Left lung (tissue), 10 donors: ENCODE data around the gene PRSS27. TPM values are rescaled to one million over a fixed set of nuclear protein-coding genes. Genes with fewer than 3 reads are reported as not detected.

Source experiments
- ATAC-seq: fragments of 200-7000 bp; cut with Tn5 transposase; one replicate; pipeline ENCODE4 v1.9.1; 2020; ENCODE audit warnings: moderate library complexity
- DNase-seq, 4 donors: peaks; one replicate each; pipeline ENCODE4 v3.0.0-alpha.2; 2013 to 2020
- H3K27ac ChIP-seq, 2 donors: fragments of 200-600 bp; sonication (generic) in 1 of 2; one replicate each; pipeline versions ENCODE4 v1.5.0 to v1.8.0; 2020 to 2021
- H3K27me3 ChIP-seq, 2 donors: fragments of 200-600 bp; sonication (generic) in 1 of 2; one replicate each; pipeline versions ENCODE4 v1.5.0 to v1.8.0; 2020 to 2021
- H3K36me3 ChIP-seq, 2 donors: fragments of 200-600 bp; sonication (generic) in 1 of 2; one replicate each; pipeline versions ENCODE4 v1.5.0 to v1.8.0; 2020 to 2021
- H3K4me1 ChIP-seq, 2 donors: fragments of 200-600 bp; one replicate each; pipeline ENCODE4 v1.8.0; 2021
- H3K4me3 ChIP-seq, 2 donors: fragments of 200-600 bp; sonication (generic) in 1 of 2; one replicate each; pipeline versions ENCODE4 v1.5.0 to v1.8.0; 2020 to 2021; ENCODE audit warnings: mild to moderate bottlenecking in 1 of 2
- H3K9me3 ChIP-seq, 2 donors: fragments of 200-600 bp; sonication (generic) in 1 of 2; one replicate each; pipeline versions ENCODE4 v1.5.0 to v1.8.0; 2020 to 2021
- CTCF ChIP-seq, 2 donors: fragments of 200-600 bp; sonication (generic) in 1 of 2; IDR thresholded peaks; one replicate each; pipeline versions ENCODE4 v1.5.0 to v1.8.0; 2021; ENCODE audit warnings: antibody characterized with exemption in 2 of 2
- intact Hi-C, 2 donors: fragments of 100-400 bp; cut with DNase I; formaldehyde crosslinking; loops; one replicate each; pipeline versions ENCODE4 v1.11.2 to v1.14.2; 2022
- polyA plus RNA-seq, 6 donors: library from polyadenylated mRNA; unstranded; fragments of 120-200 nt; gene quantifications; one replicate each; pipeline ENCODE4 v1.2.1, GENCODE V29; 2013; ENCODE audit not compliant: insufficient read length in 6 of 6
- total RNA-seq, 2 donors: library from RNA; stranded (reverse); fragmentation: NEBNext Ultra II Directional; extraction: Animal tissue kit (Norgen Biotek cat#: 25700); gene quantifications; one replicate each; pipeline ENCODE4 v1.2.1, GENCODE V29; 2021
- donor health status: DM: no; HTN: yes; CAD: no.
- donor health status: DM: no; HTN: no; CAD: no.

Gene PRSS27
- total and polyA plus RNA-seq, 8 donors = 0.45 to 3.3 (median 2.1) TPM

- Histone ChIP-seq H3K4me1 (no peaks in the 10 kb centered on the region), H3K27ac (no peak overlapping the region), H3K4me3 (no peak overlapping the region), H3K36me3 (no peaks in the 10 kb centered on the region), H3K27me3 (no peaks in the 10 kb centered on the region), H3K9me3 (no peaks in the 10 kb centered on the region)
- intact Hi-C loops = no loop called here
- TF ChIP-seq CTCF (IDR thresholded peaks at IDR 0.05) = no peak
- ATAC-seq (no peak), DNase-seq (no peak)
Observed at GRCh38 chr16:2745961-2746360, 25.9 kb upstream of the PRSS27 start.

DNA sequence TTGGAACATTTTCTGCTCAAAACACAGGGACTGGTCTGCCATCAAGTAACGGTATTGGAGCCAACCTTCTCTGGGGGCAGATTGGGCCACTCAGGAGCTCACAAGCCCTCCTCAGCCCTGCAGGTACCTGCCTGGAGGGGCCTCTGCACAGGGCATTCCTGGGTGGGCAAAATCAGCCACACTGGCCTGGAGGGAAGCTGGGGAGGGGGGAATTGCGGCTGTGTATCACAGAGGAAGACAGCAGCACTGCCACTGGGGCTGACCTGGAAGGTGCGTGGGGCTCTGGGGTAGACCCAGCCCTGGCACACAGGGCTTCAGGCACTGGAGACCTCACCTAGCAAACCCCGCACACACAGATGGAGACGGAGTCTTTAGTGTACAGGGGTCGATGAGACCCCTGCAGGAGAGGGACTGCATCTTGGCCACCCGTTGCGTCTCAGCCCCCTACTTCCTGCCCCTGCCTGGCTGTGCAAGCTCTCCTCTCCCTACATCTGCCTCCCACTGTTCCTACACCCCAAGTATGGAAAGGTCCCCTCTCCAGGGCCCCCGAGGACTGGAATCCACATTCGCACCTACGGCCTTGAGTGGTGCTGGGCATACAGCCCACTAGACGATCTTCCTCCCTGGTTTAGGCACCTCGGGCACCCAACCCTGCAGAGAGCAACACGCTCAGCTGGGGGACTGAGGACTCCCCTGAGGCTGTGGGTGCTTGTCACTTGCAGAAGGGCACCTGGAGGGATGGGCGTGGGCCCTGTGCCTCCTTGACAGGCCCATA is 25.3 kb upstream of the PRSS27 start:
- no peak for DNase-seq
- no peak for ATAC-seq
- H3K4me1 ChIP-seq = no peaks in the 10 kb centered on the region

DNA sequence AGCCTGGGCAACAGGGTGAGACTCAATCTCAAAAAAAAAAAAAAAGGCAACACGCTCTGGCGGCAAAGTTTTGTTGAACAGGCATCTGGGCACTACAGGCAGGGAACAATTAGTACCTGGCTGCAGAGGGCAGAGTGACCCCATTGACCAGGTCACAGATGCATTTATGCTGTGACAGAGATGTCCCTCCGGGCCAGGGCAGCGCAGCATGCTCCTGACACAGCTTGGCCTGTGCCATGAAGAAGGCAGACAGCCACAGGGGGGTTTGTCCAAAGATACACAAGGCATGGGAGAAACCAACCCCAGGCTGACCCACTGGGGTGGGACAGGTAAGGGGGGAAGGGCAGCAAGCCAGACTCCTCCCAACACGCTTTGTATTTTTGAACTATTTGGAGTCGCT is 24.7 kb upstream of the PRSS27 start:
- Histone ChIP-seq H3K36me3 (no peaks in the 10 kb centered on the region), H3K4me3 (no peak overlapping the region), H3K27ac (no peak overlapping the region), H3K9me3 (no peaks in the 10 kb centered on the region), H3K27me3 (peaks cover 0 to 6% of the 10 kb centered on the region in 2 donors), H3K4me1 (no peaks in the 10 kb centered on the region)
- DNase-seq (no peak), ATAC-seq (no peak)
- intact Hi-C loops = no loop called here
- TF ChIP-seq CTCF (IDR thresholded peaks at IDR 0.05) = no peak

More for the DNA sequence above, 25.3 kb upstream of the PRSS27 start:
- no peak overlapping the region for H3K4me3 ChIP-seq
- no peak overlapping the region for H3K27ac ChIP-seq
- H3K27me3 ChIP-seq = peaks cover 0 to 1% of the 10 kb centered on the region in 2 donors
- no peak for TF ChIP-seq CTCF (IDR thresholded peaks at IDR 0.05)
- H3K9me3 ChIP-seq = no peaks in the 10 kb centered on the region
- H3K36me3 ChIP-seq = no peaks in the 10 kb centered on the region
- intact Hi-C loops = no loop called here

DNA sequence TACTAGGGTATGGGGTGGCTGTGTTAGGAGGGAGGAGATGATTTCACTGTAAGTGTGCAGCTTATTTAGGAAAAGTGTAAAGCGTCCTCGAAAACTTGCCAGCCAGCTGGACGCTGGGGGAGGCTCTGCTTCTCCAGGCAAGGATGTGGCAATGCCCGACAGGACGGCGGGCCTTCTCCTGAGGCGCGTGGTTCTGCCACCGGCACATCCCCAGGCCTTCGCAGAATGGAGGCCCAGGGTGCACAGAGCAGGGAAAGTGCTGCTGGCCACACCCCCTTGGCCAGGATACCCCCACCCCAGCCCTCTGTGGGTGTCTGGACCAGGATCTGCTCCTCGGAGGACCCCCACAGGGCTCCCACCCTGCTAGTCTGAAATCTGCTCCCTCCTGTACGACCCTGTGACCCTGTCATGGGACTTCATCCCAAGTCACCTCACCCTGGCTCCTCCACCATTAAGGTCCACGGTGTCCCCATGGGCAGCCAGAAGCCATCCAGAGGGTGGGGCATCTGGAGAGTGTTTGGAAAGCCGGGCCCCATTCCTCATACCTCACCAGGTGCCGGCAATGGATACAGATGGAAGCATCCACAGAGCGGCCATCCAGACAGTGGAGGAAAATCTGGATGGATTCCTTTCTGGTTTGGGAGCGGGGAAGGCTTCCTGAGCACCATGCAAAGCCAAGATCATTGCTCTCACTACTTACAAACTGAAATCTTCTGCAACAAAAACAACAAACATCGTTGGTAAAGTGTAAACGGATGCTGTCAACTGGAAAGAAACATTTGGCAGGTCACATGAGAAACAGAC is 23.2 kb upstream of the PRSS27 start:
- H3K27me3 ChIP-seq = peaks cover 0 to 10% of the 10 kb centered on the region in 2 donors
- TF ChIP-seq CTCF (IDR thresholded peaks at IDR 0.05) = no peak
- no peak for ATAC-seq
- intact Hi-C loops = no loop called here
- no peak for DNase-seq
- H3K4me1 ChIP-seq = no peaks in the 10 kb centered on the region
- H3K9me3 ChIP-seq = no peaks in the 10 kb centered on the region
- H3K4me3 ChIP-seq = no peak overlapping the region
- H3K36me3 ChIP-seq = no peaks in the 10 kb centered on the region
- no peak overlapping the region for H3K27ac ChIP-seq

- intact Hi-C loops = no loop called here
Observed at GRCh38 chr16:2742323-2743006, 22.4 kb upstream of the PRSS27 start.

More at GRCh38 chr16:2742323-2743006, 22.4 kb upstream of the PRSS27 start:
- Histone ChIP-seq H3K36me3 (no peaks in the 10 kb centered on the region), H3K9me3 (no peaks in the 10 kb centered on the region), H3K4me3 (no peak overlapping the region), H3K27me3 (peaks cover 0 to 16% of the 10 kb centered on the region in 2 donors), H3K27ac (no peak overlapping the region), H3K4me1 (no peaks in the 10 kb centered on the region)
- ATAC-seq (no peak), DNase-seq (no peak)
- no peak for TF ChIP-seq CTCF (IDR thresholded peaks at IDR 0.05)
